GM19351 (cell line): Measurements from ENCODE around the gene MAP3K10.

ENCODE experiments used
- ATAC-seq: cut with Tn5 transposase; IDR thresholded peaks from one replicate; pipeline ENCODE4 v1.9.1; 2021; ENCODE audit warnings: mild to moderate bottlenecking, moderate library complexity; ENCODE audit not compliant: unreplicated experiment

MAP3K10 gene

DNA sequence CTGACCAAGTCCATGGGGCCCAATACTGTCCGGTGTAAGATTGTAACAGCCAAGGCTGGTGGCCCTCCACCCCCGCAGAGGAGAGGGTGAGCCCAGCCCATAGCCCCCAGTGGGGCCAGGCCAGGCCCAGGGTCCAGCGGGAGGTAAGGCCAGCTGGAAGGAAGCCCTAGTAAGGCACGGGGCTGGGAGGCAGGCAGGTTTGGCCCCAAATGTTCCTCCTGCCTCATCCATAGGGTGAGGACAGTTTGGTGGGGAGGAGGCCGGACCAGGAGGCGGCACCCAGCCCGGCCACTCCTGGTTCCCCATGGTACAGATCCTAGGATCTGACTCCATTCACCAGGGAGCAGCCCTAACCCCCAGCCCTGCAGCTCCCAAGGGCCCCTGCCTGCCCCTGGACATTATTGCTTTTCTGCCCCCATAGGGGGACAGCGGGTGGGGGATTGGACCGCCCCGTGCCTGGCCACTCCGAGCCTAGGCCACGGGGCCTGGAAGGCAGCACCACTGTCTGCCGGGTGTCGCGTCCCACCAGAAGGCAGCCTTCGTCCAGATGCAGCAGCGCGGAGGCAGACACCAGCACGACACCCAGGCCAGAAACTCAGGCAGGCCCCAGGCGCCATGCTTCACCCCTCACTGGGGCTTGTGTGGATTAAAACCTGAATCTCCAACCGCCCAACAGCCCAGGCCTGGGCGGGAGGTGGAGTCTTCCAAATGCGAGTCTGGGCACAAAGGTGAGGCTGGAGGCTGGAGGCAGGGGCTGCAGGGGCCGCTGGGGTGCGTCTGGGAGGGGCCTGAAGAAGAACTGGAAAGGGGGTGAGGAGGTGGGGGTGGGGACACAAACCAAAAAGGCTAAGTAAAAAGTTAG lies 42.0 kb downstream of the MAP3K10 start:
- no peak for ATAC-seq

DNA sequence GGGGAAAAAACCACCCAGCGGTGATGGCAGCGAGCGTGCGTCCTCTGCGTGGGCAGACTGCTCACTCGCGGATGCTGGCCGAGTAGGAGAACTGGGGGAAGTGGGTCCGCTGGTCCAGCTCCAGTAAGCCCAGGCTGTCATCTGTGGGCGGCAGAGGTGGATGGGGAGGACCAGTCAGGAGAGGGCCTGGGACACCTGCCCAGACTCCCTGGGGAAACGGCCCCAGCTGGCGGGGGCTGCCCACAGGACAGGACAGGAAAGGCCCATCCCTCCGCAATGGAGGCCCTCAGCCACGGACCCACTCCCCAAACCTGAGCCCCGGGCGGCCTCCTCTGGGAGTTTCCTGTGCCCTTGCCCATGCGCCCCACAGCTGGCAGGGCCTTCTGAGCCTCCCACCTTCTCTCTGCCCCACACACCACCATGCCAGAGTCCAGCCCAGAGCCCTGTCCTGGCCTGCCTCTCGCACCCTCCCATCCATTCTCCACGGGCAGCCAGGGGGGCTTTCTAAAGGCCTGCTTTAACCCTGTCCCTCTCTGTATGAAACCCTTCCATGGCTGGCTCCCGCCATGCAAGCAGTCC lies 42.7 kb downstream of the MAP3K10 start:
- ATAC-seq = no peak

DNA sequence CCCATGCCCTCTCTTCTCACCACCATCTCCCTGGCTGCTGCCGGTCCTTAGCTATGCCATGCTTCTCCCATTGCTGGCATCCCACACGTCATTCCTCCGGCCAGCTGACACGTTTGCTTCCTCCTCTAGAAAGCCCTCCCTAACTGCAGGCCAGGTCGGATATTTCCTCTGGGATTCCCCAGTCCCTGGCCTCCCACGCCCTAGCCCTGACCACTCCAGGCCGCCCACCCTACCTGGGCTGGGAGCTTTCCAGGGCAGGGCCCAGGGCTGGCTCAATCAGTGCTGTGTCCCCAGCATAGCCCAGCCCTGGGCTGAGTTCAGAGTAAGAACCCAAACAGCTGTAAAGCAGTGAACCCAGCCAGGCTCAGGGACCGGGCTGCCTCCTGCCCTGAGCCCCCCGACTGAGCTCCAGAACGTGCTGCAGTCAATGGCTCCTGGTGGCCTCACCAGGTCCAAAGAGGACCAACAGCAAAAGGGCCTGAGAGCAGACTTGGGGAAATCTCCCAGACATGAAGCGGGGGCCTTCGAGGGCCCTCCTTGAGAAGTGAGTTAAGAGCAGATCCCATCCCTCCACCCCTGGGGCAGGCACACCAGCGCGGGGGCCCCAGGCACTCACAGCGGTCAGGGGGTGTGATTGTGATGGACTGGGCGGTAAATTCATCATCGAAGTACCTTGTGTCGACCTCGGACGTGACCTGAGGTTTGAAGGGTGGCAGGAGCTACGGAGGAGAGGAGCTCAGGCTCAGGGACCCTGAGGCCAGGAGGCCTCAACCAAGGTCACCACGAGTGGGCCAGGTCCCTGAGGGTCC lies 43.4 kb downstream of the MAP3K10 start:
- no peak for ATAC-seq

DNA sequence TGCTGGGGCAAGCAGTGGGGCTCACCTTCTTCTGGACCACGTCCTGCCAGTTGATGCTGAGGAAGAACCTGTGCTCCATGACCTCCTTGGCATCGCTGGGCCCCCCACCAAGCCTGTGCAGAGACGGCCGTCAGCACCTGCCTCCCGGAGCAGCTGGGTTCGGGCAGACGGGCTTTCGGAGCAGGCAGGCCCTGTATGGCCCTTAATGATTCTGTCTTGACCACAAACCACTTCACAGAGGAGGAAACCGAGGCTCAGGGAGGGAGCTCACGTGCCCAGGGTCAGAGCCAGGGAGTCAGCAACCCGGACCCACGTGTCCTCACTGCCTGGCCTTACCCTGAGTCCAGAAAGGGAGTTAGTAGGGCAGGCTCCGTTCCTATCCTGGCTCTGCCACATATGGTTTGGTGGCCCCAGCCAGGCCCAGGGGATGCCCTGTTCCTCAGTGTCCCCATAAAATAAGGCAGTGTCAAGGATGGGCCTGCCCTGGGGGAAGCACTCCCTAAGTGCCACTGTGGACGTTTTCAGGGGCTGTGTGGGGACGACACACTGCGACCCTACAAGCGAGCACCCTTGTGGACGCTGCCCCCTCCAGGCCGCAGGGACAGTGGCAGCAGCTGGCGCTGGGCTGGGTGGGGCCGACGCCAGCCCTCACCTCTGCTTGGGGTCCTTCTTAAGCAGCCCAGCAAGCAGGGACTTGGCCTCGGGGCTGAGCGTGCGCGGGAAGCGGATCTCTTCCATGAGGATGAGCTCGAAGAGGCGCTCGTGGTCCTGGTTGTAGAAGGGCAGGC lies 44.2 kb downstream of the MAP3K10 start:
- ATAC-seq = no peak

DNA sequence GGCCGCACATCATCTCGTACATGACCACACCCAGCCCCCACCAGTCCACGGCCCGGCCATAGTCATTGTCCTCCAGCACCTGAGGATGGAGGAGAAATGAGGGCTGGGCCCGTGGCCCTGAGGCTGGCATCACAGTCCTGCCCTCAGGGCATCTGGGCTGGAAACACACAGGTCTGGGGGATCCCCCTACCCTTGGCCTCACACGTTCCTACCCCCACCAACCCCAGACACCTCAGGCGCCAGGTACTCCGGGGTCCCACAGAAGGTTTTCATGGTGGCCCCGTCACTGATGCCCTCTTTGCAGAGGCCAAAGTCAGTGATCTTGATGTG lies 44.8 kb downstream of the MAP3K10 start:
- no peak for ATAC-seq

DNA sequence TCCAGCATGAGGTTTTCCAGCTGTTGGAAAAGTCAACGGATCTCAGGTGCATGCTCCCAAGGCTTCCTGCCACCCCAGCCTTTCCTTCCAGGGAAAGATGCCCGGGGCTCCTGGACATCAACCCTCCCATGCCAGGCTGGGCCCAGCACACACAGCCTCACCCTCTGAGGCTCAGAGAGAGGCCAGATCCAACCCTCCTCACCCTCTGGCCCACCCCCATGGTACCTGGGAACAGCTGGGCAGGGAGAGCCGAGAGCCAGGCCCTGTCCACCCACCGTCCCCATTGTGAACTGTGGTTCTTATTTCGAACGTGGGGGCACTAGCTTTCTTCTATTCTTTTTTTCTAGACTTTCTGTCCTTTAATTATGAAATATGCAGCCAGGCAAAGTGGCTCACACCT lies 45.1 kb downstream of the MAP3K10 start:
- ATAC-seq = no peak

DNA sequence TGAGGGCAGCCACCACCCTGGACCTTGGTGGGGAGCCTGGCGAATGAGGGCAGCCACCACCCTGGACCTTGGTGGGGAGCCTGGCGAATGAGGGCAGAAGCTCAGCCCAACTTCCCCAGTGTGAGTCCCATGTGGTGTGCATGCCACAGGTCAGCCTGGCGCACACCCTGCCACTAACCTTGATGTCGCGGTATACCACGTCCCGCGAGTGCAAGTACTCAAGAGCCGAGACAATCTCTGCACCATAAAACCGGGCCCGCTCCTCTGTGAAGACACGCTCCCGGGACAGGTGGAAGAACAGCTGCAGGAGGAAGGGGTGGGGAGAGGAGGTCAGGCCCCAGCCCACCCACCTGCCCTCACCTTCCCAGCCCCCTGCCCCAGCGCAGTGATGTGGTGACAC lies 46.6 kb downstream of the MAP3K10 start:
- ATAC-seq = no peak

DNA sequence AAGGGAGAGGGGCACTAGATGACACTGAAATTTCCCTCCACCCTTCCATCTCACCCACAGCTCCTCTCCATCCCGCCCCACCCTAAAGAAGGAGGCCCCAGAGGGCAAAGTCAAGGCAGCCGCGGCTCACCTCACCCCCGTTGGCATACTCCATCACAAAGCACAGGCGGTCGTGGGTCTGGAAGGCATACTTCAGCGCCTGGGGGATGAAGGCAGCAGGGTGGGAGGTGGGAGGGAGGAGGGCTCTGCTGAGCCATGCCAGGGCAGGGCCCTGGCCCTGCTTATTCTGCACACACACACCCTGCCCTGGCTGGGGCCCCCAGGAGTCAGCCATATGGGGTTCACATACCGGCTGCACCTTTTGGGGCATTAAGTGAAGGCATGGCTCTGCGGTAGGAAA lies 47.5 kb downstream of the MAP3K10 start:
- no peak for ATAC-seq

DNA sequence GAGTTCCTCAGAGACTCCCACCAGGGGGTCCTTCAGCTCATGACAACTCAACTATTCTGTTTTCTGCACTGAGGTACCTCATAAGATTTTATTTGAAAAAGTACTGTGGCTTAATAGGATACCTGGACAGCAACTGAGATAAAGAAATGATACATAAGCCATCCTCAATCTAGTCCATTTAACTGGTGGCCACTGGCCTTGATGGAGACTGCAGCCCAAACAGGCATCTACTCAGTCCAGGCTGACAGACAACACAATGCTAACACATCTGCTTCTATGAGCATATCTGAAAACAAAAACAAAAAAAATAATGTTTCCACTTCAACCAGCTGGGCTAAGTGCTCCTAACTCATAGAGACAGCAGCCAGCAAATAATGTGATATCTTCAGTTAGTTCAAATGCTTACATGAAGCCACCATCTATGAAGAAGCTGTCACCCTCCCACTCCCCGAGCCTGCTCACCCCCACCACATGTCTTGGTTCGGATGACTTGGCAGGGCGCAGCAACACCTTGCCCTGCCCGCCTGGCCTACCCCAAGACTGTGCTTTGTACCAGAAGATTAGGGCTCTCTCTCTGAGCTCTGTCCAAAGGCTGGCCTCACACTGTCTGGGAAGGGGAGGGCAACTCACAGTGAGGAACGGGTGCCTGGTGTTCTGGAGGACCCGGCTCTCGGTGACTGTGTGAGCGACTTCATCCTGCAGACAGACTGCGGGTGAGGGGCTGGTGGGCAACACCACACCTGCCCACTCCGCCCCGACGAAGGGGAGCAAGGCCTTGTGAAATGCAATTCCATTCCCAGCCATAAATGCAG lies 48.4 kb downstream of the MAP3K10 start:
- ATAC-seq = no peak

DNA sequence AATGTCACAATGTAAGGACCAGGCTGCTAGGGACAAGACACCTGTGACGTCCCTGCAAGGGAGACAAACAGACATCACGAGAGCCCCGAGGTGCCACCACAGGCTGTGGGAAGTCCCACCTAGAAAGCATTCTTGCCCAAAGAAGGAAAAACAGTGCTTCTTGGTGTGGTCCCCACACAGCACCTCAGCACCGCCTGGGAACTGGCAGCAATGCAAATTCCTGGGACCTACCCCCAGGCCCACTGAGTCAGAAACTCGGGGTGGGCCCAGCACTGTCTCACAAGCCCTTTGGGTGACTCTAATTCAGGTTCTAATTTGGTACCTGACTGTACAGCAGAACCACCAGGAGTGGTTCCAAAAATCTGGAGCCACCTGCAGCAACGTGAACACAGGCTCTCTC lies 49.1 kb downstream of the MAP3K10 start:
- ATAC-seq = no peak

DNA sequence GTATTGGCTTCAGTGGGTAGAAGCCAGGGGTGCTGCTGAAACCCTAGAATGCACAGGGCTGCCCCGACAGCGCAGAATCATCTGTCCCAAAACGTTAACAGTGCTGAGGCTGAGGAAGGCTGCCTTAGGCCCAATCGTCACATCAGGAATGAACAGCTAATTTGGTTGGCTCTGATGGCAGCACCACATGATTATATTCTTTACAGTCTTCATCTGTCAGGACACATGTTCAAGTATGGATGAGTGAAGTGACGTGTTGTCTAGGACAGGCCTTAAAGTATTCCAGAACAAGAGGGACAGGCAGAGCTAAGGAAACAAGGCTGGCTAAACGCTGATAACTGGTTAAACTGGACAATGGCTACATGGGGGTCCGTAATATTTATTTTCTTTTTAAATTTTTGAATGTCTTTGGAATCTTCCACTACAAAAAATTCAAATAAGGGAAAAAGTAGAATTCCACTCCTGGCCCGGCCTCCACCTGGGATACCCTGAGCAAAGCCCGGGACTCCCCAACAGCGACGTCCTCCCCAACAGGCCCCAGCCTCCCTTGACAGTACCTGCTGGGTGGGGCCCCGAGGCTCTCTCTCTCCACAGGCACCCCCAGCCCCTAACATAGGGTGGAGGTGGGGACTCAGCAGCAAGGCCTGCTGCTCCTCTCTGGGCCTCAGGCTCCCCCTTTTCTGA lies 50.0 kb downstream of the MAP3K10 start:
- no peak for ATAC-seq

DNA sequence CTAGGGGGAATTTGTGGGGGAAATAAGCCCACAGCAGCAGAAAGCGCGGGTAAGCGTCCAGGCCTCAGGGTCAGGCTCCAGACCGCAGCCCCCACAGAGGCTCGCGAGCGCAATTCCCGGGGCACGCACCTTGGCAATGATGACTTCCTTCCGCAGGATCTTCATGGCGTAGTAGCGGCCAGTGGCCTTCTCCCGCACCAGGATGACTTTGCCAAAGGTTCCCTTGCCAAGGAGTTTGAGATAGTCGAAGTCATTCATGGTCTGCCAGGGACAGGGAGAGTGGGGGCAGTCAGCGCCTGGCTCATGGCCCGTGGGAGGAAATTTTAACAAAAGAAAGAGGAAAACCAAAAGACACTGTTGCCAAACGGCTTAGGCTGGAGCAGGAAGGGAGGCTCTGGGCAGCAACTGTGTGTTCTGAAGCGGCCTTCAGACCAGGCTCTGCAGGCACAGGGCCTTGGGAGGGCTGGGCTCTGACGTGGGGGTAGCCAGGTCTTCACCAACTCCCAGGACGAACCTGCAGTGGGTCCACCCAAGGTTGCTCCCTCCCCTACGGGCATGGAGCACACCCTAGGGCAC lies 50.7 kb downstream of the MAP3K10 start:
- ATAC-seq = no peak

DNA sequence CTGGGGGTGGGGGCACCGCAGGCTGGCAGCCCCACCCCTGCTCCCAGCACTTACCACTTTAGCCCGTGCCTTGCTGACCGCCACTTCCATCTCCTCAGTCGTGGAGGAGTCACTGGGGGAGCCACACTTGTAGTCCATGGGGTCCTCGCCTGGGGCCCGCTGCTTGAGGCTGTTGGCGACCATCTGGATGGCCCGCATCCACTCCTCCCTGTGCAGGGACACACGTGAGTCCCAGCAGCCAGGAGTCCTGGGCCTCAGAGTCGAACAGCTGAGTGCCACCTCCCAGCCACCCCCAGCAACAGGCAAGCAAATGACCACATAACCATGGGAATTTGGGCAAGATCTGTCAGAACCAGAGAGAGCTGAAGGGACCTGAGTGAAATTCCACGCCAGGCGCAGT lies 51.3 kb downstream of the MAP3K10 start:
- no peak for ATAC-seq

DNA sequence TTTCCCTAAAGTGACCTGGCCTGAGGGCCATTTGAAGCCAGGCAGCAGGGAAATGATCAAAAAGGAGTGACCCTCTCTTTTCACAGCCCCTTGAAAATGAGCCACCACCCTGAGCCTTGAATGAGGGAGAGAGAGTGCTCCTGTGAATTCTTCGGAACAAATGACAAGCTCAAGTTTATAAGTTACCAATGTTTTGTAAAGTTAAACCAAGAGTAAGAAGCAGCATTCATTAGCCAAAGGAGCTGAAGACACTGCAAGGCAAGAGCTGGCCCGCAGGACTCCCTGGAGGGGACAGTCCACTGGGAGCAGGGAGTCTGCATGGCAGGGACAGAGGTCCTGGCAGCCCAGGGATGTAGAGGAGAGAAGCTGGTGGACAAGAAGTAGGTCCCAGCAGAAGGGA lies 52.0 kb downstream of the MAP3K10 start:
- ATAC-seq = no peak

DNA sequence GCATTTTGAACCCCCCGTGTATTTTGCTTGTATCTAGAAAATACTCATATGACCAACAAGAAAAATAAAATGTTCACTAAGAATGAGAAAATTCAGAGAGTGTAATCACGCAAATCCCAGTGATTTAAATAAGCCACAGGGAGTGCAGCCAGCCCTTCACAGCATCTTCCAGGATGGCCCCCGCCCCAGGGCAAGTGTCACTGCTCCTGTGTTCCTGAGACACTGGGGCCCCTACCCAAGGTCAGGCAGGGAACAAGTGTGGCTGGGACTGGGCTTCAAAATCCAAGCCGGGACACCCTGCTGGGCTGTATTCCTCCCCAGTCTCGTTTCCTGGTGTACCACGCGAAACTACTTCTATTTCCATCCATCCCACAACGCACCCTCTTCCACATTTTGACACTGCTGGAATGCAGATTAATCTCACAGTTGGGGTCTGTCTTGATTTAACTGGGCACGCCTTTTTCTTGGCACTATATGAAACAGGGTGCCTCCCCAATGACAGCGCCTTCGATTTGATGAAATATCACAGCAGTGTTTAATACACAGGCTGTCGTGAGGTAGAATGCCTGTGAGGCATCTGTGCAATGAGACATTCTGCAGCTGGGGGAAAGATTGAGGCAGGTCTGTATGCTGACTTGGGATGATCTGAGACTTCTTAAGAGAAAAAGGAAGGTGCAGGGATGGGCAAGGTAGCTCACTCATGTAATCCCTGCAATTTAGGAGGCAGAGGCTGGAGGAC lies 53.5 kb downstream of the MAP3K10 start:
- ATAC-seq = no peak

DNA sequence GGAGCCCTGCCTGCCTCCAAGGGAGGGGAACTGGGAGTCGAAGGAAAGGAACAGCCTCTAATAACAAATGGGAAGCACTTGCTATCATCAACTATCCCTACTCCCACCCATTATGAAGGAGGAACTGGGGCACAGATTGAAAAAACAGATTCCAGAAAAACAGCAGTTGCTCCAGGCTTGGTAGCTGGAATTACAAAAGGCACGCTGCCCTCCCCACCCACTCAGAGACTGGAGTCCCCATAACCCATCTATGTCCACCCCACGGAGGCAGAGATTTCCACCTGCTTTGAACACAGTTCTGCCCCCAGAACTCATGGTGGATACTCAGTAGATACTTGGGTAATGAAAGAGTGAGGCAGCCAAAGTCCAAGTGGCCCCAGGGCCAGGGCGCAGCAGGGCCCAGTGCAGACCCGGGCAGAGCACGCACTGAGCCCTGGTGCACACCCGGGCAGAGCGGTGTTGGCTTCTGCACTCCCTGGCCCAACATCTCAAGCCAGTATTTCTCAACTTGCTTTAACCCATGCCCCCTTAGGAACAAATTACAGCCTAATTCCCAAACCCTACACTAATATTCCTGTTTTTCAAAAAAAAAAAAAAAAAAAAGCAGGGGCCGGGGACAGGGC lies 54.4 kb downstream of the MAP3K10 start:
- ATAC-seq = no peak

DNA sequence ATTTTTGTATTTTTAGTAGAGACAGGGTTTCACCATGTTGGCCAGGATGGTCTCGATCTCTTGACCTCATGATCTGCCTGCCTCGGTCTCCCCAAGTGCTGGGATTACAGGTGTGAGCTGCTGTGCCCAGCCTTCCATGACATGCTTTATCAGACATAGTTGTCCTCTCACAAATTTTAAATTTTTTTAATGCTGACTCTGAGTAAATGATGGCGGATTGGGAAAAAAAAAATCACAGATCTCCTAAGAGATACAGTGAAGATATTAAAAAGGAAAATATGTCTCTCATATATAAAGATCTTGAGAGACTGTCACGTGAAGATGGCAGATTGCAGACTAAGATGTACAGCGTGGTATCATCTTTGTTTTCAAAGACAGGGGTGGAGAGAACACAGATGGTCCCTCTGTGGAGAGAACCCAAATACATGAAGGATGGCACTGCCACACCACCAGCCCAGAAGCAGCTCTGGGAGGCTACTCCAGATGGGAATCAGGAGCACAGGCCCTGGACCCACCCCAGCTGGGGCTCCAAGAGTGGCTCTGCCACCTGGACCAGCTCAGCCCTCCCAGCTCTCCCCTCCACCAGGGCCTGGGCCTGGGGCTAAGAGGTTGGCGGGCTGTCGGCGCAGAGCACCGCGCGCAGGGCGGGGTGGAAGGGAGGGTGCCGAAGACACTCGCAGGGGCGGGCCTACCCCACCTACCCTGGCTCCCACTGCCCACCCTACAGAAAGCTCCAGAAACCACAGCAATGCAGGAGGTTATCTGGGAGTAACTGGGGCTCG lies 55.3 kb downstream of the MAP3K10 start:
- no peak for ATAC-seq

DNA sequence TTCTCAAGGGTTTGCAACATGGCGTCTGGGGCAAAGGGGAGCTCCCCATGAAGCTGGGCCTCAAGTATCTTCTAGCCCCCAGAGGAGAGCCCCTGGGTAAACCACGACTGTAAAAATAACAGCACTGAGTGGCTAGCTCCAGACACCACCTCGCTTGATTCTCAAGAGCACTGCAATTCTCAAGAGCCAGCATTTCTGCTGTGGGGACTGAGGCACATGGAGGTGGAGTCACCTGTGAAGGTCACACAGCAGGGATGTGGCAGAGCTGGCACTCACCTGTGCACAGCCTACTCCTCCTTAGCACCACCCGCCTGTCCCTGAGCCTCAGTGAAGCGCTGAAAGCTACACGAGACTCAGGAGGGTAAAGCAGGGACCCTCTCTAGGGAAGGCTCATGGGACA lies 56.0 kb downstream of the MAP3K10 start:
- ATAC-seq = no peak
